ENCODE results near the gene NBPF9. TPM values are rescaled to one million over a fixed set of nuclear protein-coding genes. Genes with fewer than 3 reads are reported as not detected.
"Not testable (repeated sequence)": the region's sequence is repeated elsewhere in the genome, so short reads cannot be mapped to it uniquely, and the experiment has no call there.

The NBPF9 gene
- polyA plus RNA-seq, 3 donors, result 47.1 to 58.8 (median 57.5) TPM

DNA sequence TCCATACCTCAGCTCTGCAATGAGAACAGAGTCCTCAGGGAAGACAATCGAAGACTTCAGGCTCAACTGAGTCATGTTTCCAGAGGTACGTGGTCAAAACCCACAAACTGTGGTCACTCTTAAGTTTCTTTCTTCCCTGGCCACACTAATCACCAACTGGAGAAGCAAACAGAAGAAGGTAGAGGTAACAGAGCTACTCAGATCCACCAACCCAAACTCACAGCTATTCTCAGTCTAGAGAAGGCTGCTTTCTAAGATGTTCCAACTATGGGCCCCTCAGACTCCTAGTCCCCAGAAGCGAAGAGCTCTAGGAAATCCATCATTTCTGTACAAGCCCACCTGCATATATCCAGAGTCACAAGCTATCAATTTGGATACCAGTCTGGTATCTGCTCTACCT, 84.8 kb downstream of the NBPF9 start:
- DNase-seq (ENCODE audit: extremely low read depth in 1 of 11, low read depth in 9 of 11, low spot score in 4 of 11), result not testable (repeated sequence)

DNA sequence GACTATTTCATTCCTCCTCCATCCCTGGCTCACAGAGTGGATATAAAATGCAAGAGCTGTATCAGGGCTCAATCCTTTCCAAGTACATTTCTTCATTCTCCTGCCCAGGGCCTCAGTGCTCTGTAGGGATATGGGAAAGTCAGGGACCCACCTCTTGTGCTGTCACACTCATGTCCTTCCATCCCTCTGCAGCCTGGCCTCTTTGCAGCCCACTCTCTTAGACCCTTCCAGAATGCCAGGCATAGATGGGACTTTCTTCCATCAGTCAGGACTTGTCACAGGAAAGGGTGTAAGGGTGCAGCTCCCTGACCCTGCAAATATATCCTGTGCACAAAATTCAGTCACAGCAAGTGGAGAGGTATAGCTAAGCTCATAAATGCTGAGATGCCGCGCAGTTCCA, 86.7 kb downstream of the NBPF9 start:
- DNase-seq (ENCODE audit: extremely low read depth in 1 of 11, low read depth in 9 of 11, low spot score in 4 of 11), result not testable (repeated sequence)

DNA sequence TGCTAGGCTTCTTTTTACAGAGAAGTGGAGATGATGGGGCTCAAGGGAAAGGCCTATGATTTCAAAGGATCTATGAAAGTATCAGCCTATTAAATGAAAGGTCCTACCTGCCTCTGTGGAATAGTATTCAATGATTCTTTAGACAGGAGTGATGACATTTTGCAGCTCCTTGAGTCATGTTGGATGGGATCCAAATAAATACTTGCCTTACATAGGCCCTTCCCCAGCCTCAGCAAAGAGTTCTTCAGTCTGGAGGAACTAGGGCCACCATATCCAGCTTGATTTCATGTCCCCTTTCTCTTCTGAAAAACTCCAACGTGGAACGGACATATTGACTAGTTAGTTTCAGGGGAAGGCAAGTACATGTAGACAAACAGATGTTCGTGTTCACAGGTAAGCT, 87.8 kb downstream of the NBPF9 start:
- DNase-seq (ENCODE audit: extremely low read depth in 1 of 11, low read depth in 9 of 11, low spot score in 4 of 11), result not testable (repeated sequence)

DNA sequence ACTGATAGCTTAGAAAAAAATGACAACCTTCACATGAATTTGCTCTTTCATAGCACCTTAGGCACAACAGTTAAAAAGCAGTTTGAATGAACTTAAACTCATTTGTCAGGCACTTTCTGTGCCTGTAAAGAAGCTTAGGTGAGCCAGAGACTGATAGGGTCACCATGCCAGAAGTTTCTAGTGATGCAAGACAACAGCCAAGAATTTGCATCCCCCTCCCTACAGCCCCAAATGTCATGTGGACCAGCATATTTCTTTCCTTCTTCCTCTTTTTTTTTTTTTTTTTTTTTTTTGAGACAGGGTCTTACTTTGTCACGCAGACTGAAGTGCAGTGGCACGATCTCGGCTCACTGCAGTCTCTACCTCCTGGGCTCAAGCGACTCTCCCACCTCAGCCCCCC, 89.8 kb downstream of the NBPF9 start:
- DNase-seq (ENCODE audit: extremely low read depth in 1 of 11, low read depth in 9 of 11, low spot score in 4 of 11), result not testable (repeated sequence)

DNA sequence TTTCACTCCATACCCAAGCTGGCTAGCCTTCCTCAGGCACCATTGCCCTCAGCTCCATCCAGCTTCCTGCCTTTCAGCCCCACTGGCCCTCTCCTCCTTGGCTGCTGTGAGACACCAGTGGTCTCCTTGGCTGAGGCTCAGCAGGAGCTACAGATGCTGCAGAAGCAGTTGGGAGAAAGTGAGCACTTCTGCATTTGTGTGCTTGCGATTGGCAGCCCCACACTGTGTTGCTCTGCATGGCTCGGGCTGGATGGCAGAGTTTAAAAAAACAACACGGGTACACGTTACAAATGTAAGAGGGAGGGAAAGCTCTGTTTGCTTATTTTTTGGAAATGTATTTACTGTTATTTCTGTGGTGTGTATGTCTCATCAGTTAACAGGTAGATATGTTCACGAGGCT, 90.8 kb downstream of the NBPF9 start:
- DNase-seq (ENCODE audit: extremely low read depth in 1 of 11, low read depth in 9 of 11, low spot score in 4 of 11), result not testable (repeated sequence)

DNA sequence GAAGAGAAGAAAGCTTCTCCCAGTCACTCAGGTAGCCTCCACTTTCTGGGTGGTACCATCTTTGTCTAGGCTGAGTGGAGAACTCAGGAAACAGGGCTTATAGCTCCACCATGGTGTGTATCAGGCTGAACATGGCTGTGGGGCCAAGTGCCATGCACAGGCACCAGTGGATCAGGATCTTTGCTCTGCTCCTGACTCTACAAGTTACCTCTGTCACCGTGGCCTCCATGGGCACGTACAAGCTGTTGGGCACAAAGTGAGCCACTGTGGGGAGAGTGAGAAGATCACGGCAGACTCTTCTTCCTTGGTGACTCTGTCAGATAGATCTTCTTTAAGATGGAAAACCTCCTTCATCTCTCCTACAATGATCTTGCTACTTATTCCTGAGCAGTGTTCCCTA, 93.6 kb downstream of the NBPF9 start:
- DNase-seq (ENCODE audit: extremely low read depth in 1 of 11, low read depth in 9 of 11, low spot score in 4 of 11), result not testable (repeated sequence)

DNA sequence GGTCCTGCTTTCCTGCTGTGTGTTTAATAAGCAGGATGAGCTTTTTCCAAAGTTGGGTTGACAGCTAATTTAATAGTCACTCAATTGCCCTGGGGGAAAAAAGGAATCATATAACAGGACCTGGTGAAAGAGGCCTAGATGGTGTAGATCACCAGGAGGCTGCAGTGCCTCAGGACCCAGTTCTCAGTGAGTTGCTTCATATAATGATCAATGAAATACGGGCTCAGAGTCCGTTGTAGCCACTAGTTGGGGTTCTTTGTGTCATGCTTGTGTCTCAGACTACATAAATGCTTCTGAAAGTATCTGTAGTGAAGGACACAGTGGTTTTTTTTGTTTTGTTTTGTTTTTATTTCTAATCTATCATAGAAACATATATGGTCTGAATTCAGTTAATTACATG, 94.6 kb downstream of the NBPF9 start:
- DNase-seq (ENCODE audit: extremely low read depth in 1 of 11, low read depth in 9 of 11, low spot score in 4 of 11), result not testable (repeated sequence)

DNA sequence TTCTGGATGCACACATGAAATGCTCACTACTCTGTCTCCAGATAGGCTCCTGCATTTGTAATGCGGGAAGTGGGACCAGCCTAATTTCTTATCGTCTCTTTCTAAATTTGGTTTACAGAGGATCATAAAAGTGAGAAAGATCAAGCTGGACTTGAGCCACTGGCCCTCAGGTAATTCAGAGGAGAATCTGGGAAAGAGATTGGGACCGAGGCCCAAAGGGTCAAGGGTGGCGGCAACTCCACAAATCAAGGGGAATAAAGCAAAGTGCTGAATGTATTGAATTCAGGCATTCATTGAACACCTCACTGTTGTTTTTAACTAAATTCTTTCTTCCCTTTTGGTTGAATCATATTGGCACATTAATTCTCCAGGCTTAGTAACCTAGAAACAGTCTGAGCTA, 95.0 kb downstream of the NBPF9 start:
- DNase-seq (ENCODE audit: extremely low read depth in 1 of 11, low read depth in 9 of 11, low spot score in 4 of 11), result not testable (repeated sequence)
